Kidney (tissue), 14 donors: Measurements from ENCODE around the gene UNC45B. TPM values are rescaled to one million over a fixed set of nuclear protein-coding genes. Genes with fewer than 3 reads are reported as not detected.

Source experiments
- DNase-seq, 5 donors: peaks; one replicate each; pipeline ENCODE4 v3.0.0-alpha.2; 2013 to 2020
- FAIRE-seq: peaks from 2 replicates; lab custom pipeline; 2012; peaks lifted over from hg19 to GRCh38; lab: Jason Lieb, UNC
- H3K27ac ChIP-seq, 2 donors: one replicate each; pipeline ENCODE4 v1.7.0; 2013; ENCODE audit warnings: low read depth in 2 of 2, low read length in 2 of 2, inconsistent platforms in 1 of 2
- H3K27me3 ChIP-seq: one replicate; pipeline ENCODE4 v1.7.1; 2013; ENCODE audit warnings: low read length, inconsistent platforms; ENCODE audit not compliant: control insufficient read depth, insufficient read depth
- H3K36me3 ChIP-seq, 3 donors: one replicate each; pipeline versions ENCODE4 v1.7.0 to v1.7.1; 2013; ENCODE audit warnings: low read length in 3 of 3, control low read depth in 1 of 3, inconsistent platforms in 1 of 3; ENCODE audit not compliant: insufficient read depth in 3 of 3, control insufficient read depth in 2 of 3
- H3K4me1 ChIP-seq, 3 donors: one replicate each; pipeline versions ENCODE4 v1.7.0 to v1.7.1; 2013; ENCODE audit warnings: low read length in 3 of 3, inconsistent platforms in 1 of 3, low read depth in 1 of 3; ENCODE audit not compliant: control insufficient read depth in 2 of 3, insufficient read depth in 2 of 3
- H3K4me3 ChIP-seq, 3 donors: one replicate each; pipeline versions ENCODE4 v1.7.0 to v1.8.1; 2013; ENCODE audit warnings: low read length in 3 of 3, control low read depth in 1 of 3, inconsistent platforms in 1 of 3
- H3K9ac ChIP-seq, 3 donors: one replicate each; pipeline versions ENCODE4 v1.7.0 to v1.7.1; 2013; ENCODE audit warnings: low read length in 3 of 3, control low read depth in 1 of 3, inconsistent platforms in 1 of 3
- H3K9me3 ChIP-seq, 3 donors: one replicate each; pipeline versions ENCODE4 v1.7.0 to v1.7.1; 2013; ENCODE audit warnings: low read length in 3 of 3, control low read depth in 1 of 3, inconsistent platforms in 1 of 3; ENCODE audit not compliant: control insufficient read depth in 2 of 3, insufficient read depth in 1 of 3
- intact Hi-C: fragments of 100-400 bp; cut with DNase I; formaldehyde crosslinking; loops from one replicate; pipeline ENCODE4 v1.11.1; 2022
- polyA plus RNA-seq: library from polyadenylated mRNA; stranded (reverse); fragments of 350-450 nt; fragmentation: Illumina TruSeq; extraction: RNeasy Lipid Tissue Mini Kit (QIAGEN cat#74804); gene quantifications from one replicate; pipeline ENCODE4 v1.2.3, GENCODE V29; 2014; ENCODE audit warnings: low read depth, low replicate concordance; ENCODE audit not compliant: insufficient read depth
- total RNA-seq: library from RNA; stranded (reverse); fragmentation: NEBNext Ultra II Directional; extraction: Animal tissue kit (Norgen Biotek cat#: 25700); gene quantifications from one replicate; pipeline ENCODE4 v1.2.1, GENCODE V29; 2021
- TF ChIP-seq, protein P1 (sequence below): IDR thresholded peaks from 3 replicates; pipeline ENCODE4 v1.5.1; 2012; ENCODE audit warnings: mild to moderate bottlenecking, moderate library complexity, borderline replicate concordance; ENCODE audit not compliant: insufficient read depth; ENCODE audit errors: extremely low read depth
- donor health status: control.
- donor health status: control.
- donor health status: control.
- donor health status: control.
- donor health status: control.
- donor health status: DM: yes; HTN: yes; CAD: no.
- donor health status: Normal renal cell carcinoma (clear cell type).

UNC45B gene
- total and polyA plus RNA-seq, 2 donors from 2014 or later, result 0.38 to 0.54 TPM

DNA sequence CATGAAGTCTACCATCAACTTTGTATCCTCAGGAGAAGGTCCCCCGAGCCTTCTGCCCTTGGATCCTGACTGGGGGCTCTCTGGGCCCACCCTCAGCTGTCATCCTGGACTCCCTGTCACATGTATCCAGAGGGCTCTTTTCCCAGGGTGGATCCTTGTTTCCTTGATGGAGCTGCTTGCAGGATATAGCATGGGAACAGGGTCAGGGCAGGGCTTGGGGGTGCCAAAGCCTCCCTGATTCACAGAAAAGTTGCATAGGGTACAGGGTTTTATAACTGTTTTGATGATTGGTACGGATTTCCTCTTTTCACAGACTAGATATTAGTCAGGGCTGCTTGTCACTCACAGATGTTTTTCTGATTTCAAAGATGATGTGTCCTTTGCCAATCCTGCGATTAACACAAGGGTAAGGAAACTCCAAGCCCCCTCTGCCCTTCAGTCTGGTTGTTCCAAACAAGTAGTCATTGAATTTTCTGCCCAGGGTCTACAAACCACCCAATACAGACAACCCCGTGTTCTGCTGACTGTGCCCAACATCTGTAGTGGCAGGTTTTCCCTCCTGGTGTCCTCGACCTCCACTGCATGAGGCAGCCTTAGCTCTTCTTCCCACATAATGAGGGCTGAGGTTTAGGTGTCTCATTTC is 67.1 kb downstream of the UNC45B start:
- FAIRE-seq, result no peak

GRCh38 chr17:35217107-35217506 is 69.5 kb downstream of the UNC45B start:
- TF ChIP-seq, protein P1, sequence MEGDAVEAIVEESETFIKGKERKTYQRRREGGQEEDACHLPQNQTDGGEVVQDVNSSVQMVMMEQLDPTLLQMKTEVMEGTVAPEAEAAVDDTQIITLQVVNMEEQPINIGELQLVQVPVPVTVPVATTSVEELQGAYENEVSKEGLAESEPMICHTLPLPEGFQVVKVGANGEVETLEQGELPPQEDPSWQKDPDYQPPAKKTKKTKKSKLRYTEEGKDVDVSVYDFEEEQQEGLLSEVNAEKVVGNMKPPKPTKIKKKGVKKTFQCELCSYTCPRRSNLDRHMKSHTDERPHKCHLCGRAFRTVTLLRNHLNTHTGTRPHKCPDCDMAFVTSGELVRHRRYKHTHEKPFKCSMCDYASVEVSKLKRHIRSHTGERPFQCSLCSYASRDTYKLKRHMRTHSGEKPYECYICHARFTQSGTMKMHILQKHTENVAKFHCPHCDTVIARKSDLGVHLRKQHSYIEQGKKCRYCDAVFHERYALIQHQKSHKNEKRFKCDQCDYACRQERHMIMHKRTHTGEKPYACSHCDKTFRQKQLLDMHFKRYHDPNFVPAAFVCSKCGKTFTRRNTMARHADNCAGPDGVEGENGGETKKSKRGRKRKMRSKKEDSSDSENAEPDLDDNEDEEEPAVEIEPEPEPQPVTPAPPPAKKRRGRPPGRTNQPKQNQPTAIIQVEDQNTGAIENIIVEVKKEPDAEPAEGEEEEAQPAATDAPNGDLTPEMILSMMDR, result no peak
- H3K4me1 ChIP-seq, result peaks cover 0 to 4% (median 0%) of the 10 kb centered on the region in 3 donors
- no peaks in the 10 kb centered on the region for H3K27me3 ChIP-seq
- no peak for FAIRE-seq
- H3K9me3 ChIP-seq, result no peaks in the 10 kb centered on the region
- H3K36me3 ChIP-seq, result no peaks in the 10 kb centered on the region
- intact Hi-C loops, result no loop called here
- H3K9ac ChIP-seq, result no peak overlapping the region
- H3K4me3 ChIP-seq, result no peak overlapping the region
- H3K27ac ChIP-seq, result no peak overlapping the region
- no peak for DNase-seq

More for the DNA sequence above, 67.1 kb downstream of the UNC45B start:
- no peak overlapping the region for H3K27ac ChIP-seq
- DNase-seq, result no peak
- H3K9ac ChIP-seq, result no peak overlapping the region
- intact Hi-C loops, result no loop called here
- peaks cover 0 to 4% (median 0%) of the 10 kb centered on the region in 3 donors for H3K4me1 ChIP-seq
- H3K4me3 ChIP-seq, result no peak overlapping the region
- H3K9me3 ChIP-seq, result no peaks in the 10 kb centered on the region
- TF ChIP-seq, protein P1, result no peak
- no peaks in the 10 kb centered on the region for H3K27me3 ChIP-seq
- H3K36me3 ChIP-seq, result no peaks in the 10 kb centered on the region

DNA sequence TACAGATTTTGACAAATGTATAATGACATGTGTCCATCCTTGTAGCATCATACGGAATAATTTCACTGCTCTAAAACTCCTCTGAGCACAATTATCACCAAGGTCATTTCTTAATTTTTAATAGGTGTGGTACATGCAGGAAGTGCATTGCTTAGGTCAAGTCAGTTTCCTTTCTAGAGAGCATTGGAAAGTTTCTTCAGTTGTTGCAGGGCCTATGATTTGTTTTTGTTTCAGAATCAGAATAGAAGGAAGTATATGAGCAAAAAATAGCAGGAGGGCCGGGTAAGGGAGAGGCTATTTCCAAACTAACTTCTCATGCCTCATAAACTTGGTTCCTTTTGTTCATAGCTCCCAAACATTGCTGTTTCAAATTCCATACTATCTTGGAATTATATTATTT is 71.3 kb downstream of the UNC45B start:
- H3K4me3 ChIP-seq, result no peak overlapping the region
- no peaks in the 10 kb centered on the region for H3K36me3 ChIP-seq
- TF ChIP-seq, protein P1, result no peak
- H3K27ac ChIP-seq, result peak overlapping the region in 1 of 2 donors; percentile 28
- peaks cover 0 to 4% (median 0%) of the 10 kb centered on the region in 3 donors for H3K4me1 ChIP-seq
- H3K27me3 ChIP-seq, result no peaks in the 10 kb centered on the region
- FAIRE-seq (no peak), DNase-seq (peak in 1 of 5 donors; percentile 14)
- intact Hi-C loops, result no loop called here
- H3K9me3 ChIP-seq, result peaks cover 0 to 8% (median 0%) of the 10 kb centered on the region in 3 donors
- H3K9ac ChIP-seq, result no peak overlapping the region
